Sigmoid colon (tissue), 7 donors: ENCODE results near the gene GPHA2. TPM values are rescaled to one million over a fixed set of nuclear protein-coding genes. Genes with fewer than 3 reads are reported as not detected.

Source experiments
- DNase-seq: peaks from one replicate; pipeline ENCODE4 v3.0.0-alpha.2; 2019
- H3K27ac ChIP-seq, 4 donors: fragments of 200-600 bp; sonication (generic); one replicate each; pipeline ENCODE4 v1.5.1; 2016 to 2019; ENCODE audit warnings: mild to moderate bottlenecking in 1 of 4
- H3K27me3 ChIP-seq, 3 donors: fragments of 200-600 bp; sonication (generic); one replicate each; pipeline ENCODE4 v1.5.1; 2019; ENCODE audit warnings: mild to moderate bottlenecking in 1 of 3
- H3K36me3 ChIP-seq, 4 donors: fragments of 200-600 bp; sonication (generic); one replicate each; pipeline ENCODE4 v1.5.1; 2016 to 2019
- H3K4me1 ChIP-seq, 4 donors: fragments of 200-600 bp; sonication (generic); one replicate each; pipeline ENCODE4 v1.5.1; 2017 to 2019
- H3K4me3 ChIP-seq, 4 donors: fragments of 200-600 bp; sonication (generic); one replicate each; pipeline ENCODE4 v1.5.1; 2017 to 2019; ENCODE audit warnings: mild to moderate bottlenecking in 2 of 4, moderate library complexity in 1 of 4
- H3K9me3 ChIP-seq, 4 donors: fragments of 200-600 bp in 3 of 4; sonication (generic) in 3 of 4; one replicate each; pipeline versions ENCODE4 v1.5.1 to v1.6.1; 2013 to 2019
- EP300 ChIP-seq, 4 donors: sonication (generic); formaldehyde crosslinking; IDR thresholded peaks; one replicate each; pipeline ENCODE4 v1.6.1; 2017; ENCODE audit warnings: antibody characterized with exemption in 4 of 4
- POLR2A ChIP-seq, 2 donors: fragments of 450-650 bp; IDR thresholded peaks; one replicate each; pipeline ENCODE4 v1.6.1; 2016; ENCODE audit warnings: antibody characterized with exemption in 2 of 2, mild to moderate bottlenecking in 2 of 2, moderate library complexity in 2 of 2
- POLR2AphosphoS5 ChIP-seq, 4 donors: sonication (generic); formaldehyde crosslinking; IDR thresholded peaks; one replicate each; pipeline ENCODE4 v1.6.1; 2017; ENCODE audit warnings: antibody characterized with exemption in 4 of 4
- WGBS, 2 donors: extraction: QIAGEN DNeasy Blood & Tissue Kit; methylation state at CpG; one replicate each; pipeline ENCODE4 v1.1.7; 2013; 5-methylcytosine and 5-hydroxymethylcytosine counted together
- intact Hi-C: fragments of 100-400 bp; cut with DNase I; formaldehyde crosslinking; loops from one replicate; pipeline ENCODE4 v1.15.1; 2023
- polyA plus RNA-seq, 3 donors: library from polyadenylated mRNA; stranded (reverse); fragments of 200-250 nt; gene quantifications; one replicate each; pipeline ENCODE4 v1.2.3, GENCODE V29; 2013
- total RNA-seq, 4 donors: library from RNA; depleted of rRNA; stranded (reverse); fragments of >200 nt; gene quantifications; one replicate each; pipeline ENCODE4 v1.1.0, GENCODE V29; 2016
- TF ChIP-seq, protein P1 (sequence below), 4 experiments: fragments of 450-650 bp in 3 of 4; fragments of 200-600 bp in 1 of 4; IDR thresholded peaks; one replicate each; pipeline ENCODE4 v1.5.1; 2016 to 2019; ENCODE audit warnings: antibody characterized with exemption in 4 of 4, mild to moderate bottlenecking in 3 of 4, moderate library complexity in 2 of 4
- donor health status: healthy with polysubstance abuse.
- donor health status: Bipolar disorder and iron deficiency.
- donor health status: healthy.

GPHA2 gene
- total and polyA plus RNA-seq, 7 donors, result 0.47 to 2.9 TPM; not detected in 5

DNA sequence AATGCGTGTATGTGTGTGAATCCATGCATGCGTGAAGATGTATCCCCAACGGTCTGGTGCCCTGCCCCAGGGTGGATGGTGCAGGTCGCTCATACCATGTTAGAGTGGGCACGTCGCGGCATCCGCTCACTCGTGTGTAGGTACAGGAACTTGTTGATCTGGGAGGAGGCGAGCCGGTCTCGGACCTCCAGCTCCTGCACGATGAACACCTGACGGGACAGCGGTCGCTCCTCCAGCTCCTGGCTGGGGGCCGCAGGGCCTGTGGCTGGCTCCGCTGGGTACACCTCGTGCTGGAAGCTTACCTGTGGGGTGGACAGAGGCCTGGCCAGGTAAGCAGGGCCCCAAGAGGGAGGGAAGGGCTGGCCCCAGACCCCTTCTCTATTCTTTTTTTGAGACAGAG is 37.2 kb downstream of the GPHA2 start:
- DNase-seq, result no peak
- TF ChIP-seq EP300 (IDR thresholded peaks at IDR 0.05), result no peak
- no peak for TF ChIP-seq POLR2A (IDR thresholded peaks at IDR 0.05)
- TF ChIP-seq, protein P1, sequence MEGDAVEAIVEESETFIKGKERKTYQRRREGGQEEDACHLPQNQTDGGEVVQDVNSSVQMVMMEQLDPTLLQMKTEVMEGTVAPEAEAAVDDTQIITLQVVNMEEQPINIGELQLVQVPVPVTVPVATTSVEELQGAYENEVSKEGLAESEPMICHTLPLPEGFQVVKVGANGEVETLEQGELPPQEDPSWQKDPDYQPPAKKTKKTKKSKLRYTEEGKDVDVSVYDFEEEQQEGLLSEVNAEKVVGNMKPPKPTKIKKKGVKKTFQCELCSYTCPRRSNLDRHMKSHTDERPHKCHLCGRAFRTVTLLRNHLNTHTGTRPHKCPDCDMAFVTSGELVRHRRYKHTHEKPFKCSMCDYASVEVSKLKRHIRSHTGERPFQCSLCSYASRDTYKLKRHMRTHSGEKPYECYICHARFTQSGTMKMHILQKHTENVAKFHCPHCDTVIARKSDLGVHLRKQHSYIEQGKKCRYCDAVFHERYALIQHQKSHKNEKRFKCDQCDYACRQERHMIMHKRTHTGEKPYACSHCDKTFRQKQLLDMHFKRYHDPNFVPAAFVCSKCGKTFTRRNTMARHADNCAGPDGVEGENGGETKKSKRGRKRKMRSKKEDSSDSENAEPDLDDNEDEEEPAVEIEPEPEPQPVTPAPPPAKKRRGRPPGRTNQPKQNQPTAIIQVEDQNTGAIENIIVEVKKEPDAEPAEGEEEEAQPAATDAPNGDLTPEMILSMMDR (IDR thresholded peaks at IDR 0.05), result no peak
- no peak for TF ChIP-seq POLR2AphosphoS5 (IDR thresholded peaks at IDR 0.05)
- Histone ChIP-seq H3K36me3 (peaks cover 0 to 80% (median 36%) of the 10 kb centered on the region in 4 donors), H3K4me3 (no peak overlapping the region), H3K27ac (no peak overlapping the region), H3K9me3 (no peaks in the 10 kb centered on the region), H3K27me3 (no peaks in the 10 kb centered on the region), H3K4me1 (peaks cover 0 to 5% (median 2%) of the 10 kb centered on the region in 4 donors)
- intact Hi-C loops, result no loop called here
- 95 to 96% methylated on average over 19 of the region's 19 CpGs for WGBS, 2 donors

DNA sequence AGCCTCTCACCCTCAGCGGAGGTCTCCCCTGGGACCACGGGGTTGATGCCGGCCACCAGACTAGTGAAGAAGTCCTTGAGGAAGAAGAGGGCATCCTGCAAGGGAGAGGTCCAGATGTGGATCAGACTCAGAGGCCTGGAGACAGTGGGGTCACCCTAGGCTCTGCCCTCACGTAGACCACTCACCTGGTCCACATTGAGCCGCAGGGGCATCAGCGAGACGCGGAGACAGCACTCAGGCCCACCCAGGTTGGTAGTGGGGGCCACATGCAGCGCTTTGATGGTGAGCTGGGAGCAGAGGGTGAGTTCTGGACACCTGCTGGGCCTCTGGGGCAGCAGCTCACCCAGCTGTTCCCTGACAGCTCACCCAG is 37.6 kb downstream of the GPHA2 start:
- TF ChIP-seq POLR2AphosphoS5 (IDR thresholded peaks at IDR 0.05) (no peak), EP300 (IDR thresholded peaks at IDR 0.05) (no peak)
- Histone ChIP-seq H3K36me3 (peaks cover 0 to 76% (median 31%) of the 10 kb centered on the region in 4 donors), H3K4me1 (peaks cover 0 to 5% (median 2%) of the 10 kb centered on the region in 4 donors), H3K27ac (no peak overlapping the region), H3K9me3 (no peaks in the 10 kb centered on the region), H3K27me3 (no peaks in the 10 kb centered on the region), H3K4me3 (no peak overlapping the region)
- WGBS, 2 donors, result 96 to 97% methylated on average over 9 of the region's 9 CpGs
- intact Hi-C loops, result no loop called here
- no peak for DNase-seq

DNA sequence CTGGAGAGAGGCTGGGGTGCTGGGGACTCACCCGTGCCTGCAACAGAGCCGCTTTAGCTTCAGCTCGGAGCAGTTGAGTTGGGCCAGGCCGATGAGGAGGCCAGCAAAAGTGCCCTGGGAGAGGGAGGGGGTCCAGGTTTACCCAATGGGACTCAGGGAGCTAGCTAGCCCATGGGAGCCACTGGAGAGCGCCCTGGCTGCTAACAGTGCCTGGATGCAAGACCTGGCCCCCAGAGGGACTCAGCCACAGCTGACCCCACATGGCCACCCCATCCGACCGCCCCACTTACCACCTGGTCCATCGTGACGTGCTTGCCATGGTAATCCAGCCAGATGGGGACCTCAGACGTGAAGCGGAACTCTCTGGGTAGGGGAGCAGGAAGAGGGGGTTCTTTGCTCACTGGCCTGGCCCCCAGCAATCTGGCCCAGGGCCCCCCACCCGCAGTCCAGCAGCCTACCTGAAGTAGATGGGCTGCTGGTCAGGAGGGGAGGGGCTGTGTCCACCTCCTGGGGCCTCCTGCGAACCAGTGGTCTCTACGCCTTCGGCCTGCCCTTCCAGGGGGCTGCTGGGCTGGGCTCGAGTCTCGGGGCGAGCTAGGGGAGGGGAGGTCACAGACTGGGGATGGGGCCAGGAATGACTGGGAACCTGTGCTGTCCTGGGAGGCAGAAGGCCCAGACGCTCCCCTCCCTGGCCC is 38.2 kb downstream of the GPHA2 start:
- Histone ChIP-seq H3K4me3 (no peak overlapping the region), H3K4me1 (peaks cover 0 to 5% (median 2%) of the 10 kb centered on the region in 4 donors), H3K36me3 (peaks cover 0 to 70% (median 26%) of the 10 kb centered on the region in 4 donors), H3K27ac (no peak overlapping the region), H3K27me3 (no peaks in the 10 kb centered on the region), H3K9me3 (no peaks in the 10 kb centered on the region)
- 94 to 96% methylated on average over 19 of the region's 19 CpGs for WGBS, 2 donors
- intact Hi-C loops, result no loop called here
- no peak for TF ChIP-seq EP300 (IDR thresholded peaks at IDR 0.05)
- no peak for TF ChIP-seq POLR2AphosphoS5 (IDR thresholded peaks at IDR 0.05)
- TF ChIP-seq POLR2A (IDR thresholded peaks at IDR 0.05), result no peak
- TF ChIP-seq, protein P1 (IDR thresholded peaks at IDR 0.05), result no peak
- DNase-seq, result no peak

DNA sequence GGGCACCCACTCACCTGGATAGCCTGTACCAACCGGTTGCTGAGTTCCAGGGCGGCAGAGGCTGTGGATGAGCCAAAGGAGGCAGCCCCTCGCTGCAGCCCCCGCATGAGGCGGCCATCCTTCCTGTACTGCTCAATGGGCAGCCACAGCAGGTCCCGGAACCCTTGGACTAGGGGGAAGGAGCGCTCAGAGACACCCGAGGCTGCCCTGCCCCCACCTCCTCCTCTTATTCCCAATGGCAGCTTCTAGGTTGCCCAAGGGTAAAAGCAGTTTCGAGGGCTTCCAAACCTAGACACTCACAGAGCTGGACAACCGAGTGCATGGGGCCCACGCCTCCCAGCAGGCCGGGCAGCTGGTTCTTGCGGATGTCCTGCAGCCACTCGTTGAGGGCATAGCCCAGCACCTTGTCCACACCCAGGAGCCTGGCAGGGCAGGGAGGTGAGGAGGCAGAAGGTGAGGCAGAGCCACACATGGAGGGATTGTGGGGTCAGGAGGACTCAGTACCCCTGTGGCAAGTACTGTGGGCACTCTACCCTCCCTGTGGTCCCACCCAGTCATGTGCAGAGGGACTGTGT is 39.2 kb downstream of the GPHA2 start:
- no peak for DNase-seq
- Histone ChIP-seq H3K27me3 (no peaks in the 10 kb centered on the region), H3K4me1 (peaks cover 0 to 5% (median 2%) of the 10 kb centered on the region in 4 donors), H3K27ac (no peak overlapping the region), H3K9me3 (no peaks in the 10 kb centered on the region), H3K4me3 (no peak overlapping the region), H3K36me3 (peaks cover 0 to 60% (median 16%) of the 10 kb centered on the region in 4 donors)
- TF ChIP-seq EP300 (IDR thresholded peaks at IDR 0.05) (no peak), POLR2A (IDR thresholded peaks at IDR 0.05) (no peak), POLR2AphosphoS5 (IDR thresholded peaks at IDR 0.05) (no peak)
- TF ChIP-seq, protein P1 (IDR thresholded peaks at IDR 0.05), result no peak
- intact Hi-C loops, result no loop called here
- WGBS, 2 donors, result 87 to 91% methylated on average over 14 of the region's 14 CpGs

DNA sequence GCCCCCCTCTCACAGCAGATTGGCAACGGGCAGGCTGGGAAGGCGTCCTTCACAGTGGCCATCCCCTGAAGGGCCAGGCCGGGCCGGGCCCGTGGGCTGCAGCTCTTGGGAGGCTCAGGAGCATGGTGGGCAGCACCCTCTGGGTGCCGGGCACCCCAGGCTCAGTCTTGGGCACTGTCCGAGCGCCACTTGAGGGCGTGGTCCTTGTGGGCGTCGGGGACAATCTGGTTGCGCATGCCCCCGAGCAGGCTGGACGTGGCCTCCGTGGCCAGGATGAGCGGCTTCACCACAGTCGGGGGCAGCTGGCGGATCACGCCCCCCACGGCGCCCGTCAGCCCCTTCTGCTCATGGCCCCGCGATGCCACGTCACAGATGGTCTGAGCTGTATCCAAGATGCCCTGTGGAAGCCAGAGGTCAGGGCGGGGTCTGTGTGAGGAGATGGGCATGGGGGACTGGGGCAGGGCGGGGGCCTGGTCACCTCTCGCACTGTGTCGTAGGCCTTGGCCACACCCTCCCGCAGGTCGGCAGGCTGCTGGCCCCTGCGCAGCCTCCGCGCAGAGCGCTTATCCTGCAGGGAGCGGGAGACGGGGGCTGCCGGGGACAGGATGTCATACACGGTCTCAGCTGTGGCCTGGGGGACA is 40.8 kb downstream of the GPHA2 start:
- WGBS, 2 donors, result 74 to 86% methylated on average over 39 of the region's 39 CpGs
- Histone ChIP-seq H3K4me3 (no peak overlapping the region), H3K27ac (no peak overlapping the region), H3K36me3 (peaks cover 0 to 44% (median 16%) of the 10 kb centered on the region in 4 donors), H3K4me1 (peaks cover 0 to 5% (median 2%) of the 10 kb centered on the region in 4 donors), H3K27me3 (no peaks in the 10 kb centered on the region), H3K9me3 (no peaks in the 10 kb centered on the region)
- intact Hi-C loops, result loop anchor here (1.0 kb wide), 1 partner anchor 48 kb away; no protein-coding TSS in a partner anchor
- DNase-seq, result no peak
- TF ChIP-seq POLR2A (IDR thresholded peaks at IDR 0.05) (no peak), POLR2AphosphoS5 (IDR thresholded peaks at IDR 0.05) (no peak), EP300 (IDR thresholded peaks at IDR 0.05) (no peak)
- TF ChIP-seq, protein P1 (IDR thresholded peaks at IDR 0.05), result no peak
